Lower leg skin (tissue), 3 donors: ENCODE data around the gene COL4A1.

Experiments
- POLR2A ChIP-seq, 2 donors: fragments of 450-650 bp; IDR thresholded peaks; one replicate each; pipeline ENCODE4 v1.6.1; 2016 to 2017; ENCODE audit warnings: antibody characterized with exemption in 2 of 2, mild to moderate bottlenecking in 1 of 2, moderate library complexity in 1 of 2
- TF ChIP-seq, protein P1 (sequence below), 3 donors: fragments of 450-650 bp; IDR thresholded peaks; one replicate each; pipeline ENCODE4 v1.5.1; 2016; ENCODE audit warnings: antibody characterized with exemption in 3 of 3, mild to moderate bottlenecking in 3 of 3, moderate library complexity in 2 of 3

DNA sequence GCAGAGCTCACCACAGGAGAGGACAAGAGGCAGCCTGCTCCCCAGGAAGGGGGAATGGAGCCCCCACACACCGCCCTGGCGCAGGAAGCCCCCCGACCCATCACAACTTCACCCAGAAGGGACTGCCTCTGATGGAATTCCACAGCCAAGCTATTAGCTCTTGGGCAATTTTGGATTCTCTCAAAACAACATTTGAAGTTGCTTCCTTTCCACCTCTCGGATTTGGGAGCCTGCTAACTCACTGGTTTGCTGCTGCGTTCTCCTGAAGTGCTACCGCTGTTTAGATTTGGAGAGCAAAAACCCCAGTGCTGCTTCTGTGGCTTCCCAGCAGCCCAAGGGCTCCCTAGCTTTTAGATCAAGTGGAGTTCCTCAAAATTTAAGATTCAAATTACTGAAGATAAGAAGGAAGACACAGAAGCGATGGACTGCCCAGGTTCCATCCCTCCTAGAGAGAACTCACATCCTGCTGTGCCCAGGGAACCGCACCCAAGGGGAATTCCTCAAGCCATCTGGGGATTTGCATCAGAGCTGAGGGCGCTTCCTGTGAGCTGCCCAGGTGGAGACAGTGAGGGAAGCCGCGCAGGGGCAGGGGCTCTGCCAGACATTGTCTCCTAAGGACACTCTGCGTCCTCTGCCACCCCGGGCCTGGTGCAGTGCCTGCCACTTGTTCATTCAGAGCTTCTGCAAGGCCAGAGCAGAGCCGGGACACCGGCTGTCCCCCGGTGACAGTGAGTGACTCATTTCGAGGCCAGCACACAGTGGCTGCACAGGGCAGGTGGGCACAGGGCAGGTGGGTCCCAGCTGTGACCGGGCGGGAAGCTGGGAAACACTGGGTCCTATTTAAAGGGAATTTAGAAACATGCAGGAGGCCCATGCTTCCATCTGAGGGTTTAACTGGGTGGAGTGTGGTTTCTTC, 45.5 kb downstream of the COL4A1 start:
- no peak for TF ChIP-seq POLR2A (IDR thresholded peaks at IDR 0.05)
- TF ChIP-seq, protein P1, sequence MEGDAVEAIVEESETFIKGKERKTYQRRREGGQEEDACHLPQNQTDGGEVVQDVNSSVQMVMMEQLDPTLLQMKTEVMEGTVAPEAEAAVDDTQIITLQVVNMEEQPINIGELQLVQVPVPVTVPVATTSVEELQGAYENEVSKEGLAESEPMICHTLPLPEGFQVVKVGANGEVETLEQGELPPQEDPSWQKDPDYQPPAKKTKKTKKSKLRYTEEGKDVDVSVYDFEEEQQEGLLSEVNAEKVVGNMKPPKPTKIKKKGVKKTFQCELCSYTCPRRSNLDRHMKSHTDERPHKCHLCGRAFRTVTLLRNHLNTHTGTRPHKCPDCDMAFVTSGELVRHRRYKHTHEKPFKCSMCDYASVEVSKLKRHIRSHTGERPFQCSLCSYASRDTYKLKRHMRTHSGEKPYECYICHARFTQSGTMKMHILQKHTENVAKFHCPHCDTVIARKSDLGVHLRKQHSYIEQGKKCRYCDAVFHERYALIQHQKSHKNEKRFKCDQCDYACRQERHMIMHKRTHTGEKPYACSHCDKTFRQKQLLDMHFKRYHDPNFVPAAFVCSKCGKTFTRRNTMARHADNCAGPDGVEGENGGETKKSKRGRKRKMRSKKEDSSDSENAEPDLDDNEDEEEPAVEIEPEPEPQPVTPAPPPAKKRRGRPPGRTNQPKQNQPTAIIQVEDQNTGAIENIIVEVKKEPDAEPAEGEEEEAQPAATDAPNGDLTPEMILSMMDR (IDR thresholded peaks at IDR 0.05) = no peak
